IPS DF 6.9 (cell line): ENCODE data around the gene KDM7A.

Experiments
- DNase-seq: peaks from one replicate; pipeline ENCODE4 v3.0.0-alpha.2; 2013; ENCODE audit warnings: low read depth, low spot score
- H3K27ac ChIP-seq: one replicate; pipeline ENCODE4 v1.5.1; 2013; ENCODE audit warnings: low read length, control low read depth
- H3K27me3 ChIP-seq: 2 replicates; pipeline ENCODE4 v1.6.1; 2013; ENCODE audit warnings: mild to moderate bottlenecking, low read length; ENCODE audit not compliant: control insufficient read depth, insufficient read depth
- H3K36me3 ChIP-seq: 2 replicates; pipeline ENCODE4 v1.6.1; 2013; ENCODE audit warnings: low read length; ENCODE audit not compliant: control insufficient read depth, insufficient read depth
- H3K4me1 ChIP-seq: 2 replicates; pipeline ENCODE4 v1.6.1; 2013; ENCODE audit warnings: low read length; ENCODE audit not compliant: control insufficient read depth, insufficient read depth
- H3K4me3 ChIP-seq: 2 replicates; pipeline ENCODE4 v1.5.1; 2013; ENCODE audit warnings: mild to moderate bottlenecking, low read length
- H3K9me3 ChIP-seq: 2 replicates; pipeline ENCODE4 v1.6.1; 2013; ENCODE audit warnings: low read length, inconsistent platforms; ENCODE audit not compliant: control insufficient read depth, insufficient read depth
- WGBS: extraction: QIAGEN DNeasy Blood & Tissue Kit; methylation state at CpG from one replicate; pipeline ENCODE4 v1.1.7; 2013; ENCODE audit warnings: mixed read lengths, missing lambda C conversion rate; ENCODE audit not compliant: insufficient read length, insufficient coverage; 5-methylcytosine and 5-hydroxymethylcytosine counted together

KDM7A gene

GRCh38 chr7:140159497-140159896 is 17.3 kb downstream of the KDM7A start:
- Histone ChIP-seq H3K4me1 (no peaks in the 10 kb centered on the region), H3K9me3 (no peaks in the 10 kb centered on the region), H3K27ac (no peak overlapping the region), H3K4me3 (no peak overlapping the region), H3K27me3 (no peaks in the 10 kb centered on the region), H3K36me3 (no peaks in the 10 kb centered on the region)
- no CpG with 5 or more reads among the region's 3 CpGs for WGBS
- no peak for DNase-seq

GRCh38 chr7:140156460-140157080 is 20.2 kb downstream of the KDM7A start:
- Histone ChIP-seq H3K4me3 (no peak overlapping the region), H3K4me1 (no peaks in the 10 kb centered on the region), H3K9me3 (no peaks in the 10 kb centered on the region; the same call in 1 of the 2 replicates), H3K27ac (no peak overlapping the region), H3K27me3 (no peaks in the 10 kb centered on the region), H3K36me3 (no peaks in the 10 kb centered on the region)
- no CpG with 5 or more reads among the region's 2 CpGs for WGBS
- DNase-seq: no peak

GRCh38 chr7:140155428-140155827 is 21.4 kb downstream of the KDM7A start:
- DNase-seq: no peak
- WGBS: no CpG with 5 or more reads among the region's 4 CpGs
- Histone ChIP-seq H3K36me3 (no peaks in the 10 kb centered on the region), H3K27ac (no peak overlapping the region), H3K27me3 (no peaks in the 10 kb centered on the region), H3K4me3 (no peak overlapping the region), H3K9me3 (no peaks in the 10 kb centered on the region; the same call in 1 of the 2 replicates), H3K4me1 (no peaks in the 10 kb centered on the region)

- no peaks in the 10 kb centered on the region; the same call in 1 of the 2 replicates for H3K9me3 ChIP-seq
- H3K27ac ChIP-seq: no peak overlapping the region
- WGBS: no CpG with 5 or more reads among the region's 7 CpGs
- no peaks in the 10 kb centered on the region for H3K36me3 ChIP-seq
- DNase-seq: no peak
- no peak overlapping the region for H3K4me3 ChIP-seq
- H3K4me1 ChIP-seq: no peaks in the 10 kb centered on the region
- no peaks in the 10 kb centered on the region for H3K27me3 ChIP-seq
These were observed 23.1 kb downstream of the KDM7A start for GRCh38 chr7:140153666-140154161.

GRCh38 chr7:140146574-140146973 is 30.2 kb downstream of the KDM7A start:
- Histone ChIP-seq H3K36me3 (no peaks in the 10 kb centered on the region), H3K4me3 (no peak overlapping the region), H3K27me3 (no peaks in the 10 kb centered on the region; the same call in 1 of the 2 replicates), H3K27ac (no peak overlapping the region), H3K9me3 (no peaks in the 10 kb centered on the region), H3K4me1 (no peaks in the 10 kb centered on the region)
- DNase-seq: no peak
- no CpG with 5 or more reads among the region's 4 CpGs for WGBS

GRCh38 chr7:140145709-140146108 is 31.1 kb downstream of the KDM7A start:
- H3K36me3 ChIP-seq: no peaks in the 10 kb centered on the region
- H3K27me3 ChIP-seq: no peaks in the 10 kb centered on the region; the same call in 1 of the 2 replicates
- no peaks in the 10 kb centered on the region for H3K9me3 ChIP-seq

GRCh38 chr7:140144821-140145220 is 32.0 kb downstream of the KDM7A start:
- no peaks in the 10 kb centered on the region for H3K9me3 ChIP-seq
- WGBS: no CpG with 5 or more reads among the region's 2 CpGs
- no peaks in the 10 kb centered on the region for H3K4me1 ChIP-seq
- no peak overlapping the region for H3K27ac ChIP-seq
- H3K4me3 ChIP-seq: no peak overlapping the region
- DNase-seq: no peak
- no peaks in the 10 kb centered on the region for H3K36me3 ChIP-seq
- no peaks in the 10 kb centered on the region; the same call in 1 of the 2 replicates for H3K27me3 ChIP-seq

More at GRCh38 chr7:140145709-140146108, 31.1 kb downstream of the KDM7A start:
- H3K27ac ChIP-seq: no peak overlapping the region
- no peak for DNase-seq
- H3K4me3 ChIP-seq: no peak overlapping the region
- no peaks in the 10 kb centered on the region for H3K4me1 ChIP-seq

- DNase-seq: no peak
- Histone ChIP-seq H3K36me3 (no peaks in the 10 kb centered on the region), H3K27ac (no peak overlapping the region), H3K27me3 (no peaks in the 10 kb centered on the region; the same call in 1 of the 2 replicates), H3K9me3 (no peaks in the 10 kb centered on the region), H3K4me1 (no peaks in the 10 kb centered on the region), H3K4me3 (no peak overlapping the region)
- WGBS: no CpG with 5 or more reads among the region's 3 CpGs
These were observed 32.8 kb downstream of the KDM7A start for GRCh38 chr7:140143997-140144396.

- Histone ChIP-seq H3K27ac (no peak overlapping the region), H3K4me1 (no peaks in the 10 kb centered on the region), H3K27me3 (no peaks in the 10 kb centered on the region), H3K4me3 (no peak overlapping the region), H3K36me3 (no peaks in the 10 kb centered on the region), H3K9me3 (no peaks in the 10 kb centered on the region)
- no peak for DNase-seq
These were observed 34.8 kb downstream of the KDM7A start for GRCh38 chr7:140142031-140142430.

- no peaks in the 10 kb centered on the region for H3K27me3 ChIP-seq
- H3K27ac ChIP-seq: no peak overlapping the region
- H3K9me3 ChIP-seq: no peaks in the 10 kb centered on the region
- no CpG with 5 or more reads among the region's 3 CpGs for WGBS
- no peak for DNase-seq
- no peaks in the 10 kb centered on the region for H3K4me1 ChIP-seq
- no peaks in the 10 kb centered on the region for H3K36me3 ChIP-seq
- no peak overlapping the region for H3K4me3 ChIP-seq
These were observed 35.5 kb downstream of the KDM7A start for GRCh38 chr7:140141256-140141655.

- no peaks in the 10 kb centered on the region for H3K27me3 ChIP-seq
- no peaks in the 10 kb centered on the region for H3K9me3 ChIP-seq
- WGBS: no CpG with 5 or more reads among the region's 2 CpGs
These were observed 39.7 kb downstream of the KDM7A start for GRCh38 chr7:140137078-140137477.

More at GRCh38 chr7:140137078-140137477, 39.7 kb downstream of the KDM7A start:
- Histone ChIP-seq H3K4me1 (no peaks in the 10 kb centered on the region), H3K36me3 (no peaks in the 10 kb centered on the region), H3K27ac (no peak overlapping the region), H3K4me3 (no peak overlapping the region)
- DNase-seq: no peak
